ENCODE measurements around the gene CUZD1.

The CUZD1 gene

DNA sequence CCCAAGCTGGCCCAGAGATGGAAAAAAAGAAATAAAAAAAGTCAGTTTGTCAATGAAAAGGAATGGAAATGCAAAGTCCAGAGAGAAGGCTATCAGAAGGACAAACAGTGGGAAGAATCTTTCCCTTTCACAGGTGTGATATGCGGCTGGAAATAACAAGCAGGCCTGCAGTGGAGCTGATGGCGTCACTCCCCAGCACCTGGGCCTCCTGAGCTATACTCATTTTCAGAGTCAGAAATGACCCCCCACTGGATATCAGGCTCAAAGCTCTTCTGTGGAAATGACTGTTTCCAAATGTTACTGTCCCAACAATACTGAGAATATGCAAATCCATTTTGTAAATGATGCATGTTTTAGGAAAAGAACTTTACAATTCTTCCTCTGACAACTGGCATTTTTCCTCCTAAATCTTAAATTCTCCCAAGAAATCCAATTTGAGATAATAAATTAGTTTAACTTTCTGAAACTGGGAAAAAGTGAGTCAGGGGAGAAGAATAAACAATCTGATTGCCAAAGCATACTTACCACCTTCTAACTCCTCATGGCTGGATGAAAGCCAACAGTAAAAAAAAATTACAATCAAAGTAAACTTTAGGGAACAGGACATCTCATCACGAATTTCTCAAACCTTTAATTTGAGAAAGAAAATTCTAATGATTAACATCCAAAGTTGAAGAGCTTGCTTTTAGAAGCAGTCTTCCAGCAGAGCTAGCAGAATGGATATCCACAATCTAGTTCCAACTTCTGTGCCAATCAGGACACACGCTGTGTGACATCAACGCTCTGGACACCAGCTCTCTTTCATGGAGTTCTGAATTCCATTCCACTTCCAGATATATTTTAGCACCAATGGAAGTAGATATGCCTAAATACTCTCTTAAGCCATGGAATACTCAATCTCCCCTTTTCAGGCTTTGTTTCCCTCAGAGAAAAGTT lies 5.3 kb upstream of the CUZD1 start:
- H3K9ac ChIP-seq (ENCODE audit: low read length) = no peak overlapping the region
- H3K27me3 ChIP-seq (ENCODE audit: control insufficient read depth, insufficient read depth, low read length) = no peaks in the 10 kb centered on the region
- H3K36me3 ChIP-seq (ENCODE audit: control insufficient read depth, insufficient read depth, low read length) = no peaks in the 10 kb centered on the region
- H3K4me3 ChIP-seq (ENCODE audit: low read length) = no peak overlapping the region
- no peaks in the 10 kb centered on the region for H3K9me3 ChIP-seq (ENCODE audit: control insufficient read depth, low read length)
- no peaks in the 10 kb centered on the region for H3K4me1 ChIP-seq (ENCODE audit: control insufficient read depth, insufficient read depth, low read length)

- H3K9me3 ChIP-seq (ENCODE audit: control insufficient read depth, low read length) = no peaks in the 10 kb centered on the region
- no peak overlapping the region for H3K9ac ChIP-seq (ENCODE audit: low read length)
- H3K4me1 ChIP-seq (ENCODE audit: control insufficient read depth, insufficient read depth, low read length) = no peaks in the 10 kb centered on the region
- H3K4me3 ChIP-seq (ENCODE audit: low read length) = no peak overlapping the region
- no peaks in the 10 kb centered on the region for H3K27me3 ChIP-seq (ENCODE audit: control insufficient read depth, insufficient read depth, low read length)
- H3K36me3 ChIP-seq (ENCODE audit: control insufficient read depth, insufficient read depth, low read length) = no peaks in the 10 kb centered on the region
Observed at GRCh38 chr10:122849900-122850605, 4.4 kb upstream of the CUZD1 start.

DNA sequence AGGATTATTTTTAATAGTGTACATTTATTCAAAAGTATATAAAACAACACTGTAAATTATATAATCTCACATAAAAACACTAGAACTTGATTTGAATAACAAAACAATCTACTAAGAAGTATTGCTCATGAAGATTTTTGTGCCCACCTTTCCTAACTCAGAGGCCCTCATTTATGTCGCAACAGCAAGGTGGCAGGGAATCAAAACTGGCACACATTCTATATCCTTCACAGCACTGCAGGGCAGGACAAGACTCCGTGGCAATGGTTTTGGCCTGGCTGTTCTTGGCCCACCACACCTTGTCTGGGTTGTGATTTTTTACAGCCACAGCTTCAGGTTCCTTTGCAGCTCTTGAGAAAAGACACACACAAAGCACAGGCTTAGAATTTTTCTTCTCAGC lies 3.4 kb upstream of the CUZD1 start:
- Histone ChIP-seq H3K4me3 (ENCODE audit: low read length) (no peak overlapping the region), H3K27me3 (ENCODE audit: control insufficient read depth, insufficient read depth, low read length) (no peaks in the 10 kb centered on the region), H3K4me1 (ENCODE audit: control insufficient read depth, insufficient read depth, low read length) (no peaks in the 10 kb centered on the region), H3K9ac (ENCODE audit: low read length) (no peak overlapping the region), H3K36me3 (ENCODE audit: control insufficient read depth, insufficient read depth, low read length) (no peaks in the 10 kb centered on the region), H3K9me3 (ENCODE audit: control insufficient read depth, low read length) (no peaks in the 10 kb centered on the region)

DNA sequence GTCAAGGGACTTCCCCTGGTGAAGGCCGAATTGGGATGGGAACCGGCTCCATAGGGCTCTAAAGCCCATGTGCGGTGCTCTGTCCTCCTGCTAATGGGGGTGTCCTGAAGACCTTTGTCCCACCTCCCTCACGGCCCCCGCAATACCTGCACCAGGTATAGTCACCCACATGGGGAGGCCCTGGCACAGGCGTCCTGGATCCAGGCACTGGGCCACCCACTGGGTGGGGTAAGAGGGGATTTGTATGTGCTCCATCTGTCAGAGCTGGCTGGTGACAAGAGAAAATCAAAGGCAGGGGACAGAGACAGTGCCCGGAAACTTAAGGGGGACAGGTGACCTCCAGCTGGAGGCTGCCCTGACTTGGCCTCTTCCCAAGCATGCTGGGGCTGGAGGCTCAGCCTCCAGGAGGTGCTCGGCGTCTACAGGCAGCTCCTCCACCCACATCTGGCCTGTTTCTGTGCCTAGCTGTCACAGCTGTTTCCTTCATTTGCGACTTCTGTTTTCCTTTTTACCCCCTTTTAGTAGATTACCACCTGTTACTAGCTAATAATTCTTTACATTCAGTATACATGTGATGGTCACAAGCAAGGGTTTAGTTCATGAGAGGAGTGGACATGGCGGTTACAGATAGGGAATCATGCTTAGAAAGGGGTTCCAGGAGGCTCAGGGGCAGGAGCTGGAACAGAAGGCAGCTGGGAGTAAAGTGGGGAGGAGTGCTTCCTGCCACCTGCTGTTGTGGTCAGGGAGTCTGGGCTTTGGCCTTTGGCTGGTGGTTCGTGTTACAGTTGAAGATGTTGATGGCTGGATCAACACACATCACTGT lies 2.3 kb upstream of the CUZD1 start:
- Histone ChIP-seq H3K4me1 (ENCODE audit: control insufficient read depth, insufficient read depth, low read length) (no peaks in the 10 kb centered on the region), H3K9me3 (ENCODE audit: control insufficient read depth, low read length) (no peaks in the 10 kb centered on the region), H3K9ac (ENCODE audit: low read length) (no peak overlapping the region), H3K4me3 (ENCODE audit: low read length) (no peak overlapping the region), H3K27me3 (ENCODE audit: control insufficient read depth, insufficient read depth, low read length) (no peaks in the 10 kb centered on the region), H3K36me3 (ENCODE audit: control insufficient read depth, insufficient read depth, low read length) (no peaks in the 10 kb centered on the region)

GRCh38 chr10:122844146-122844545 lies 1.5 kb downstream of the CUZD1 start:
- Histone ChIP-seq H3K9me3 (ENCODE audit: control insufficient read depth, low read length) (no peaks in the 10 kb centered on the region), H3K4me1 (ENCODE audit: control insufficient read depth, insufficient read depth, low read length) (no peaks in the 10 kb centered on the region), H3K36me3 (ENCODE audit: control insufficient read depth, insufficient read depth, low read length) (no peaks in the 10 kb centered on the region), H3K4me3 (ENCODE audit: low read length) (no peak overlapping the region), H3K9ac (ENCODE audit: low read length) (no peak overlapping the region), H3K27me3 (ENCODE audit: control insufficient read depth, insufficient read depth, low read length) (no peaks in the 10 kb centered on the region)

DNA sequence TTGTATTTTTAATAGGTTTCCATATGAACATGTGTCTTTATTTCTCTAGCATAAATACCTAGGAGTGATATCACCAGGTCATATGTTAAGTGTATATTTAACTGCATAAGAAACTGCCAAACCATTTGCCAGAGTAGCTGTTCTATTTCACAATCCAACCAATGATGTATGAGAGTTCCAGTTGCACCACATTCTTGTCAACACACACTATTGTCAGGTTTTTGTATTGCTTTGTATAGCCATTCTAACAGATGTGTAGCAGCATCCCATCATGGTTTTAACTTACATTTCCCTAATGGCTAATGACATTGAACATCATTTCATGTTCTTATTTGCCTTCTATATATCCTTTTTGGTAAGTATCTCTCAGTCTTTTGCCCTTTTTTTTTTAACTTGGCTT lies 4.1 kb downstream of the CUZD1 start:
- H3K9ac ChIP-seq (ENCODE audit: low read length) = no peak overlapping the region
- no peaks in the 10 kb centered on the region for H3K36me3 ChIP-seq (ENCODE audit: control insufficient read depth, insufficient read depth, low read length)
- H3K4me1 ChIP-seq (ENCODE audit: control insufficient read depth, insufficient read depth, low read length) = no peaks in the 10 kb centered on the region
- no peaks in the 10 kb centered on the region for H3K27me3 ChIP-seq (ENCODE audit: control insufficient read depth, insufficient read depth, low read length)
- H3K9me3 ChIP-seq (ENCODE audit: control insufficient read depth, low read length) = no peaks in the 10 kb centered on the region
- H3K4me3 ChIP-seq (ENCODE audit: low read length) = no peak overlapping the region

DNA sequence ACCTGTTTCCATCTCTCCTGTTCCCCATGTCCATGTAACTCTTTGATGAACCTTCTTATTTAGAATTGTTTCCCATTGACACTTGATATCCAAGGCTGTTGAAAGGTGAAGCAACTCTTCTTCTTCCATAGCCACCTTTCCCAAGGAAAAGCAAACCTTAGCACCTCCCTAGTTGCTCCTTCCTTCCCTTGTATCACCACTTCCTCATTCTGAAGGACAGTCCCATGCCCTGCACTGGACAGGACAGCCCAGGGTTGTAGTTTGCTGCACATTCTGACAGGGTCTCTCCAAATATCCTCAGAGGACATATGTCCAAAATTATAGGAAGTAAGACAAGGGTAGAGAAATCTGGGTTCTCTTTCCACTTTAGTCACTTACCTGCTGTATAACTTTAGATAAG lies 6.2 kb downstream of the CUZD1 start:
- Histone ChIP-seq H3K4me1 (ENCODE audit: control insufficient read depth, insufficient read depth, low read length) (no peaks in the 10 kb centered on the region), H3K36me3 (ENCODE audit: control insufficient read depth, insufficient read depth, low read length) (no peaks in the 10 kb centered on the region), H3K4me3 (ENCODE audit: low read length) (no peak overlapping the region), H3K9me3 (ENCODE audit: control insufficient read depth, low read length) (no peaks in the 10 kb centered on the region), H3K27me3 (ENCODE audit: control insufficient read depth, insufficient read depth, low read length) (no peaks in the 10 kb centered on the region), H3K9ac (ENCODE audit: low read length) (no peak overlapping the region)

DNA sequence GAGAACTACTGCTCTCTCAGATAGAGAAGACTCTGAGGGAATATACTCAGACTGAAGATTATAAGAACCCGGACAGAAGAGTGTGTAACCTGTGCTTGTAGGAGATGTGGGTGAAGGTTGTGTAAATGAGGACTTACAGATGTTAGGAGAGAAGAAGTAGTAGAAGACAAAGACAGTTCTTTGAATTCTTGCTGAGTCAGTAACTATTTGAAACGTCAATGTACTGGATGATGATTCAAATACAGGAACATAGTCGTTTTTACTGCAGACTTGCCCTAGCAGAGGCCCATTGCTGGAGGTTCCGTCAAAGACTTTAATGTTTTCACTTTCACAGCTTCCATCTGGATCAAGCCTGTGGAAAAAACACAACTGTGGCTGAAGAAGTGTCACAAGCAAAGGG lies 6.8 kb downstream of the CUZD1 start:
- no peaks in the 10 kb centered on the region for H3K4me1 ChIP-seq (ENCODE audit: control insufficient read depth, insufficient read depth, low read length)
- H3K4me3 ChIP-seq (ENCODE audit: low read length) = no peak overlapping the region
- no peaks in the 10 kb centered on the region for H3K36me3 ChIP-seq (ENCODE audit: control insufficient read depth, insufficient read depth, low read length)
- H3K9ac ChIP-seq (ENCODE audit: low read length) = no peak overlapping the region
- H3K9me3 ChIP-seq (ENCODE audit: control insufficient read depth, low read length) = no peaks in the 10 kb centered on the region
- no peaks in the 10 kb centered on the region for H3K27me3 ChIP-seq (ENCODE audit: control insufficient read depth, insufficient read depth, low read length)

DNA sequence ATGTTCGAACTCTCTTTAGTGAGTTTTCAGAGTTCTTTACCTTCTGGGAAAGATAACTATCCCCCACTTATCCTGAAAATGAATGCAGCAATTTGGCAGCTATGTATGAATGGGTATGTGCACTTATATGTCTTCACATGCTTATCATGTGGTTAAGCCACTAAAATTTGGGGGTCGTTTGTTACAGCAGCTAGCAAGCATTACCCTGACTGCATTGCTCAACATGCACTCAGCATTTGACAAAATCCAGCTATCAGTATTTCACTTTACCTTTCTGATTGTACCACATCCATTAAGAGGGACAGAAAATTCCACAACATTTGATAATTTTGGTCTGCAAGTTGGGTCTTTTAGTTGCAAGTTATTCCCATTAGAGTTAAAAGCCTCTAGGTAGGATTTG lies 9.7 kb downstream of the CUZD1 start:
- no peak overlapping the region for H3K4me3 ChIP-seq (ENCODE audit: low read length)
- no peaks in the 10 kb centered on the region for H3K9me3 ChIP-seq (ENCODE audit: control insufficient read depth, low read length)
- no peaks in the 10 kb centered on the region for H3K27me3 ChIP-seq (ENCODE audit: control insufficient read depth, insufficient read depth, low read length)
- H3K9ac ChIP-seq (ENCODE audit: low read length) = no peak overlapping the region
- H3K36me3 ChIP-seq (ENCODE audit: control insufficient read depth, insufficient read depth, low read length) = no peaks in the 10 kb centered on the region
- no peaks in the 10 kb centered on the region for H3K4me1 ChIP-seq (ENCODE audit: control insufficient read depth, insufficient read depth, low read length)

DNA sequence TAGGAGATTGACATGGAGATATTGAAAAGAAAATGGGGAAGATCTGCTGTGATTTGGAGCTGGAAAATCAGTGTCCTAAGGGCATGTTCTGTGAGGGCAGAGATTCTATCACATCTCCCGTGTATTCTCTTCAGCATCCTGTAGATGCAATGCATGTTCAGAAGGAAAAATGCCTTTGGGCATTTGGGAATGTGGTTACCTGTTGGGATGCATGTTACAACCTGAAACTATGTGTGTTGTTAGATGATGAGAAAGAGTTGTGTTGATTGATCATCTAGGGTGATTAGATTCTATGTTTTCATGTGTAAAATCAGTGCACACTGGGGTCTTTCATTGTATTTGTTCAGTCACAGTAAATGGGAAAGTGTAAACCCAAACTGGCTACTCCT lies 14.7 kb downstream of the CUZD1 start:
- H3K27me3 ChIP-seq (ENCODE audit: control insufficient read depth, insufficient read depth, low read length) = no peaks in the 10 kb centered on the region
- H3K4me1 ChIP-seq (ENCODE audit: control insufficient read depth, insufficient read depth, low read length) = no peaks in the 10 kb centered on the region
- H3K9me3 ChIP-seq (ENCODE audit: control insufficient read depth, low read length) = no peaks in the 10 kb centered on the region
- no peak overlapping the region for H3K9ac ChIP-seq (ENCODE audit: low read length)
- no peak overlapping the region for H3K4me3 ChIP-seq (ENCODE audit: low read length)
- no peaks in the 10 kb centered on the region for H3K36me3 ChIP-seq (ENCODE audit: control insufficient read depth, insufficient read depth, low read length)

- H3K4me1 ChIP-seq (ENCODE audit: control insufficient read depth, insufficient read depth, low read length) = no peaks in the 10 kb centered on the region
- no peak overlapping the region for H3K9ac ChIP-seq (ENCODE audit: low read length)
- H3K9me3 ChIP-seq (ENCODE audit: control insufficient read depth, low read length) = no peaks in the 10 kb centered on the region
- no peak overlapping the region for H3K4me3 ChIP-seq (ENCODE audit: low read length)
- no peaks in the 10 kb centered on the region for H3K36me3 ChIP-seq (ENCODE audit: control insufficient read depth, insufficient read depth, low read length)
- H3K27me3 ChIP-seq (ENCODE audit: control insufficient read depth, insufficient read depth, low read length) = no peaks in the 10 kb centered on the region
Observed at GRCh38 chr10:122830273-122830964, 15.2 kb downstream of the CUZD1 start.
